HG03159 (cell line): ENCODE measurements around the gene TSPAN5.
A peak's percentile ranks its signal among the peaks of the same experiment; 100 is the strongest.

Source experiments
- ATAC-seq: cut with Tn5 transposase; IDR thresholded peaks from one replicate; pipeline ENCODE4 v1.9.1; 2021; ENCODE audit warnings: mild to moderate bottlenecking, moderate library complexity; ENCODE audit not compliant: unreplicated experiment

TSPAN5 gene

GRCh38 chr4:98646422-98646821 lies 12.0 kb downstream of the TSPAN5 start:
- no peak for ATAC-seq

- ATAC-seq: no peak
Observed at GRCh38 chr4:98645527-98645926, 12.9 kb downstream of the TSPAN5 start.

GRCh38 chr4:98643755-98644154 lies 14.7 kb downstream of the TSPAN5 start:
- ATAC-seq: no peak

GRCh38 chr4:98642991-98643426 lies 15.4 kb downstream of the TSPAN5 start:
- ATAC-seq: no peak

- no peak for ATAC-seq
Observed at GRCh38 chr4:98641906-98642668, 16.3 kb downstream of the TSPAN5 start.

- no peak for ATAC-seq
Observed at GRCh38 chr4:98641376-98641775, 17.0 kb downstream of the TSPAN5 start.

GRCh38 chr4:98639523-98639922 lies 18.9 kb downstream of the TSPAN5 start:
- peak; percentile 82 for ATAC-seq

- peak; percentile 3 for ATAC-seq
Observed at GRCh38 chr4:98639108-98639507, 19.3 kb downstream of the TSPAN5 start.

GRCh38 chr4:98638661-98639060 lies 19.8 kb downstream of the TSPAN5 start:
- ATAC-seq: no peak

GRCh38 chr4:98634061-98634460 lies 24.4 kb downstream of the TSPAN5 start:
- no peak for ATAC-seq

GRCh38 chr4:98633159-98633558 lies 25.3 kb downstream of the TSPAN5 start:
- no peak for ATAC-seq

- ATAC-seq: no peak
Observed at GRCh38 chr4:98632258-98632657, 26.2 kb downstream of the TSPAN5 start.

- ATAC-seq: no peak
Observed at GRCh38 chr4:98631506-98631905, 26.9 kb downstream of the TSPAN5 start.

- no peak for ATAC-seq
Observed at GRCh38 chr4:98630737-98631454, 27.5 kb downstream of the TSPAN5 start.

GRCh38 chr4:98627531-98628257 lies 30.7 kb downstream of the TSPAN5 start:
- ATAC-seq: no peak

GRCh38 chr4:98626350-98626749 lies 32.1 kb downstream of the TSPAN5 start:
- no peak for ATAC-seq

GRCh38 chr4:98625920-98626319 lies 32.5 kb downstream of the TSPAN5 start:
- no peak for ATAC-seq

- ATAC-seq: no peak
Observed at GRCh38 chr4:98625399-98625798, 33.0 kb downstream of the TSPAN5 start.

- no peak for ATAC-seq
Observed at GRCh38 chr4:98624642-98625041, 33.8 kb downstream of the TSPAN5 start.

- ATAC-seq: no peak
Observed at GRCh38 chr4:98624144-98624543, 34.3 kb downstream of the TSPAN5 start.

- no peak for ATAC-seq
Observed at GRCh38 chr4:98623126-98623802, 35.1 kb downstream of the TSPAN5 start.
